HCEC 1CT (cell line): ENCODE results near the gene DOCK3.

ENCODE experiments used
- DNase-seq: peaks from one replicate; pipeline ENCODE4 v3.0.0-alpha.2; 2017

Gene DOCK3, protein sequence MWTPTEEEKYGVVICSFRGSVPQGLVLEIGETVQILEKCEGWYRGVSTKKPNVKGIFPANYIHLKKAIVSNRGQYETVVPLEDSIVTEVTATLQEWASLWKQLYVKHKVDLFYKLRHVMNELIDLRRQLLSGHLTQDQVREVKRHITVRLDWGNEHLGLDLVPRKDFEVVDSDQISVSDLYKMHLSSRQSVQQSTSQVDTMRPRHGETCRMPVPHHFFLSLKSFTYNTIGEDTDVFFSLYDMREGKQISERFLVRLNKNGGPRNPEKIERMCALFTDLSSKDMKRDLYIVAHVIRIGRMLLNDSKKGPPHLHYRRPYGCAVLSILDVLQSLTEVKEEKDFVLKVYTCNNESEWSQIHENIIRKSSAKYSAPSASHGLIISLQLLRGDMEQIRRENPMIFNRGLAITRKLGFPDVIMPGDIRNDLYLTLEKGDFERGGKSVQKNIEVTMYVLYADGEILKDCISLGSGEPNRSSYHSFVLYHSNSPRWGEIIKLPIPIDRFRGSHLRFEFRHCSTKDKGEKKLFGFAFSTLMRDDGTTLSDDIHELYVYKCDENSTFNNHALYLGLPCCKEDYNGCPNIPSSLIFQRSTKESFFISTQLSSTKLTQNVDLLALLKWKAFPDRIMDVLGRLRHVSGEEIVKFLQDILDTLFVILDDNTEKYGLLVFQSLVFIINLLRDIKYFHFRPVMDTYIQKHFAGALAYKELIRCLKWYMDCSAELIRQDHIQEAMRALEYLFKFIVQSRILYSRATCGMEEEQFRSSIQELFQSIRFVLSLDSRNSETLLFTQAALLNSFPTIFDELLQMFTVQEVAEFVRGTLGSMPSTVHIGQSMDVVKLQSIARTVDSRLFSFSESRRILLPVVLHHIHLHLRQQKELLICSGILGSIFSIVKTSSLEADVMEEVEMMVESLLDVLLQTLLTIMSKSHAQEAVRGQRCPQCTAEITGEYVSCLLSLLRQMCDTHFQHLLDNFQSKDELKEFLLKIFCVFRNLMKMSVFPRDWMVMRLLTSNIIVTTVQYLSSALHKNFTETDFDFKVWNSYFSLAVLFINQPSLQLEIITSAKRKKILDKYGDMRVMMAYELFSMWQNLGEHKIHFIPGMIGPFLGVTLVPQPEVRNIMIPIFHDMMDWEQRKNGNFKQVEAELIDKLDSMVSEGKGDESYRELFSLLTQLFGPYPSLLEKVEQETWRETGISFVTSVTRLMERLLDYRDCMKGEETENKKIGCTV (N-terminal part only)

DNA sequence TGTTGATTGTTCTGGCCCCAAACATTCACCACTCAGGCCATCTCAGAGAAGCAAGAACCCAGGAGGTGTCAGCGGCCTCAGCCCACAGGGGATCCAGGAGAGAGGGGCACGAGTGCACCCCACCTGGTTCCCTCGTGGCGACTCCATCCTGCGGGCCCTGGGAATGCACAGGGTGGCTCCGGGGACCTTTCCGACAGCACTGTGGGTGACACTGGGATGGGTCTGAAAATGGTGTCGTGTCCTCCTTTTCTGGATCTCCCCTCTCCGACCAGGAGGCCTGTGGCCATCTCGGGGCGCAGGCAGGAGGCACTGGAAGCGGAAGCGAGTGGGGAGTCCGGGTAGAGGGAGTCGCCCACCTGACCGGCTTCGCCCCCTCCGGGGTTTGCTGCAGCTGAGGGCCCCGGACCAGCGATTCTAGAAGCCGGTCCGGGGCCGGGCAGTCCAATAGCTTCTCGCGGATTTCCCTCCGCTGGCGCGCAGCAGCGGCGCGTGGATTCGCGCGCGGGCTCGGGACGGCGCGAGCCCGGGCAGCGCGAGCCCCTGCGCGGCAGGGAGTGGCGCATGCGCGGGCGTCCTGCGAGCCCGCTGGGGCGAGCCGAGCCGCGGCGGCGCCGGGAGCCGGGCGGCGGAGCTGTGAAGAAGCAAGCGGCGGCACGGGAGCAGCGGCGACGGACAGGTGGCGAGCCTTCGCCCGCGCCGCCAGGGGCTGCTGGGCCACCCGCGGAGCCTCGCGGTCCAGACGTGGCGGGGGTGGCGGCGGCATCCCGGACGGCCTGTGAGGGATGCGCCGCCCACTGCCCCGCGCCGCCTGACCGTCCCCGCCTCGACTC lies at the start of gene DOCK3:
DOCK3 (plus strand) TSS at position 579 of the 830 bp plus-strand sequence. CDS start 337 bp downstream, outside the sequence.
- no peak for DNase-seq

DNA sequence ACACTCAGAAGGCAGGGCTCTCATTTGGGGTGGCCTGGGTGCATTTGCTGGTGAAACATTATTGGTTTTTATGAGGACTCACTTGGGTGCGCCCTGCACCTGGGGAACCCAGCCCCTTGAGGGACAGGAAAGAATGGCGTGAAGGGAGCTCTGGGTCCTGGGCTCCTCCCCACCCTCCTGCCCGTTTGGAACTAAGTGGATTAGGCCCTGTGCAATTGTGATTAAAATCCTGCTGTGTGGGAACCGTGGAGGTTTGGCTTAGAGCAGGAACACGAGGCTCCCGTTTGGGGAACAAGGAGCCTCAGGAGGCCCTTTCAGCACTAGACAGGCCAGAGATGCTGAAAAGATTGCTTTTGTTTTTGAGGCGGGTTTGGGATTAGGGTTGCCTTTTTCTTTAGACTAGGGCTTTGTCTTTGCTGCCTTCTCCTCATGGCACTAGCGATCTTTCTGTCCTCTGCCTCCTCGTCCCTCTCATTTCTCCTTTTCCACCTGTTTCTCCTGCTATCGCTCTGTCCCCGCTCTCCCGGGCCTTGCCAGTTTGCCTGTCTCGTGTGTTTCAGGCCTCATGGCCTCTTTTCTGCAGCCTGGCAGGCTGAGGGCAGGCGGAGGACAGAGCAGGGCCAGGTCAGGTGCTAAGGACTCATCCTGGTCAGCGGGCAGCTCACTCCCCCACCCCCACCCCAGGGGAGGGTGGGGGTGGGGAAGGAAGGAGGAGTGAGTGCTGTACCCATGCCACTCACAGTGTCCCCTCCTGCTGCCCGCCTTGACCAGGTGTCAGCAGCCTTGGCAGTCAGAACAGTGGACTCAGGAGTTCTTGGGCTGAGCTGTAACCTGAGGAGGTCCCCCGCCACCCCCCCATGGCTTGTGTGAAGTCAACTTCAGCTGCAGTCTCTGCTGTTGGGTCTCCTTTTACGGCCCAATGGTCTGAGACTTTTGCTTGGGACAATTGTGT lies 49.2 kb upstream of the DOCK3 start:
- no peak for DNase-seq

DNA sequence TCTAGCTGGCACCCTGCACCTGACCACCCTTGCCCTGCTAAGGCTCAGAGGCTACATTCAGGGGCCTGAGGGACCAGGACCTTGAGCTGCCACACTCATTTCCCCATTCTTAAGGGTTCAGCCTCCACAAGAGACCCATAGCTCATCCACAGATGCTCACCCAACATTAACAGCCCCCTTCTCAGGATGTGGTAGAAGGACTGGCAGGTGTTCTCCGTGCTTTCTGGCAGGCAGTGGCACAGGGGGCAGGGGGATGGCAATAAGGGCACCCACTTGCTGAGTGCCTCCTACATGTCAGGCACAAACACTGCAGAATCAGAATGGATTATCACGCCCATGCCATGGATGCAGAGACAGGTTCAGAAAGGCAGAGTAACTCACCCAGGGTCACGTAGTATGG lies 48.3 kb upstream of the DOCK3 start:
- no peak for DNase-seq

DNA sequence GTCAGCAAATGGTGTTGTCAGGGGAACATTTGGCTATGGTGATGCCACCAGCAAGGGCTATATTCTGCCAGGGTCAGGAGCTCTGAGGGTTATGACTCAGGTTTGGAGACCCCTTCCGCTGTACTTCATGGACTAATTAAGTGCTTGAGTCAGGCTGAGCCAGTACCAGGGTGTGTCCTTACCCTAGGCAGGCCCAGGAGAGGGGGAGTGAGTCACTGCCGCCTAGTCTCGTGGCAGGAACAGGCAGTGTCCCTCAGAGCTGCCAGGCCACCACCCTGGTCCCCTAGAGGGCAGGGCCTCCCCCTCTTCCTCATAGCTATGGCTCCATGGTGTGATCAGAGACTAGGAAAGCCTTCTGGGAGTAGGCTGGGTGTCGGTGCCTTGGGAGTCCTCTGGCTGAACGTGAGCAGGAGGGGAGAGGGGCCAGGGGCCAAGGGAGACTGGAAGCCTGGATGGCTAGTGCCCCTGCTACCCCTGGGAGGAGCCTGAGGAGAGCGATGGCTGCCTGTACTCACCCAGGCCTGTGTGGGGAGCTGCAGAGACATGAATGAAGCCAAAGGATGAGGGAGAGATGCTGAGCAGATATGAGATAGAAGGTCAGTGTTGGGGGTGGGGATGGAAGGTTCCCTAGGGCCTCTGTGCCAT lies 47.2 kb upstream of the DOCK3 start:
- DNase-seq = peak; percentile 80

DNA sequence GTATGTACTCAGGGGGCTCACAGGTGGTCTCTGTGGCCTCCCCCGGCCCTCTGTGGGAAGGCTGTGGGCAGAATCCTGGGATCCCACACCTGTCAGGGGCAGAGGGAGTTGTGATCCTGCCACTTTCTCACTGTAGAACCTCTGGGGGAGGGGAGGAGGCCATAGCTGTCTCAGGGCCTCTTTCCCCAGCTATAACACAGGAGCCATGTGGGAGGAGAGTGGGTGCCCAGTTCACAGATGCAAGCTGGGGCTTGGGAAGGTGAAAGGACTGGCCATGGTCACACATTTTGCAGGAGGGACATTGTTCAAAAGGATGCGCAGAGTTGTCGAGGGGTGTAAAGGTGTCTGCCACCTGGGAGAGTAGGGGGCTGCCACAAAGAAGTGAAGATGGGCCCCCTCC lies 46.1 kb upstream of the DOCK3 start:
- no peak for DNase-seq

DNA sequence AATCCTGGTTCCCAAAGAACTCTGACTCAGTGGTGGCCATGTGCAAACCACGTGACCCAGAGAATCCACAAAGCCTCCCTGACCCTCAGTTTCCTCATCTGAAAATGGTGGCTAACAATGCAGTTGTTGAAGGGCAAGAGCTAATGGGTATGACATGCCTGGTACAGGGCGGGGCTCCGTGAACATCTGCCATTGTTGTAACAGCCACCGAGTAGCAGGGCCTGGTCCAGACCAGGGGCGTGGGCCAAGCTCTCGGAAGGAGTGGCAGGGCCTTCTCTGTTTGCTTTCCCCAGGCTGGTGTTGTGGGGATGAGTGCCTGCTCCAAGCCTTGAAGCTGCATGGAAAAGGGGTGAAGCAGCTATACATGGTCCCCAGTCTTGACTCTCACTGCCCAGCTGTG lies 44.3 kb upstream of the DOCK3 start:
- no peak for DNase-seq

DNA sequence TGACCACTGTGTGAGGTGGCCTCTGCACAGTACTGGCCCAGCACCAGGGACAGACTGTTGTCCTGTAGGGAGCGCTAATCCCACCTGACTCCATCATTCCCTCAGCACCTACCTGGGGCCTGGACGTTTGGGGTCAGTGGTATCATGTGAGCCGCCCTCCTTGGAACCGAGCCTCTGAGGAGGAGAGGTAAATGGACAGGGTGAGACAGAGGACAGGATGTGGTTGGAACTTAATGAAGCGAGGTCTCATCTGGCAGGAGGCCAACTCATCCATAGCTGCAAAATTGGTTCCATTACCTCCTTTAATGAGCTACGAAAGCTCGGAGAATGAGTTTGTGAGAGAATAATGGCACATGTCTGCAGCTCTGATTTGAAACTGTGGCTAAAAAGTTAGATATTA lies 43.9 kb upstream of the DOCK3 start:
- DNase-seq = no peak

DNA sequence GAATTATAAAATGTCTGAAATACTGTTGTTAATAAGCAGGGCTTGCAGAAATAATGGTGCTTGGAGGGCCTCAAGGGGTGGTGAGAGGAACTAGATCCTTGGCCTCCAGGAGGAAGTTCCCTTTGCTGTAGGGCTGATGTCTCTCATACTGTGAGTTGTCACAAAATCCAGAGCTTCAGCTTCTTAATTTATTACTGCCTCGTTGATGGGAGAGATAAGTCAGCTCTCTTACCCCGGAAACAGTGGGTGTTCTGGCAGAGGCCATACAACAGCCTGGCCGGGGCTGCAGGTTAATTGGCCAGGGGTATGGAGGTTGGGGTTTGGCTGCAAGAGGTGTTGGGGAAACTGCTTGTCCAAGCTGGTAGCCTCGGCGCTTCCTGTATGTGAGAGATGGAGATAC lies 42.3 kb upstream of the DOCK3 start:
- no peak for DNase-seq

DNA sequence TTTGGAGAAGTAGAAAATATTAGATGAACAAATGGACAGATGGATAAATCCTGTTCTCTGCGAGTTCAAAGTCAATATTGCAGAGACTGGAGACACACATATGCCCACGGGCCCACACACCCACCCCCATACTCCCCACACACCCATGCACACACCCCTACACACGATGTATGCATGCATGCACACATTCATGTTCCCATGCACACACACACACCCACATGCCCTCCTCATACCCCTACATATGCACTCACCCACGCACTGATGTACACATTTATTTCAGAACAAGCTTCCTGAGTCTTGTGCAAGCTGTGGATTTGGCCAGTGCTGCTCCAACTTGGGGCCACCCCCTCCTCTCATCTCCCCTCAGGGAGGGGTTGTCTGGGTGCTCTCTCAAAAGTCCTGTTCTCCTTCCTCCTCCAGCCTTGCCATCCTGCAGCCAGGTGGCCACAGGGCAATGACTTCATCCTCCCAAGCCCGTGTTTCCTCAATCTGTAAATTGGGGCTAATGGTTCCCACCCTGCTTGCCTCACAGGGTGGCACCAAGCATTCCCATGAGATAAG lies 41.4 kb upstream of the DOCK3 start:
- DNase-seq = no peak

DNA sequence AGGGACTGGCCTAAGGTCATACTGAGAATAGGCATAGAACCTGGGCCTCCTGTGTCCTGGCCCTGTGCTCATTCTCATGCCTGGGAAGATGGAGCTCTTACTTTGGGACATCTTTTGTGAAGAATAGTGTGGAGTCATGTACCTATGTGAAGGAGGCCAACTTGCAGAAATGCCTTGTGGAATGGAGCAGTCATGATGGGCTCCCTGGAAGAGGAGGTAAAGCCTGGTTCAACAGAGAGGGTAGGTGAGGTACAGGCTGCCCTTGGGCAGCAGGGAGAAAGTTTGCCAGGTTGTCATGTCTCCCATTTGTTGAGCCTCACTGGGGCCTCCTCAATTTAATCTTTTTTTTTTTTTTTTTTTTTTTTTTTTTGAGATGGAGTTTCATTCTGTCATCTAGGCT lies 39.7 kb upstream of the DOCK3 start:
- no peak for DNase-seq

DNA sequence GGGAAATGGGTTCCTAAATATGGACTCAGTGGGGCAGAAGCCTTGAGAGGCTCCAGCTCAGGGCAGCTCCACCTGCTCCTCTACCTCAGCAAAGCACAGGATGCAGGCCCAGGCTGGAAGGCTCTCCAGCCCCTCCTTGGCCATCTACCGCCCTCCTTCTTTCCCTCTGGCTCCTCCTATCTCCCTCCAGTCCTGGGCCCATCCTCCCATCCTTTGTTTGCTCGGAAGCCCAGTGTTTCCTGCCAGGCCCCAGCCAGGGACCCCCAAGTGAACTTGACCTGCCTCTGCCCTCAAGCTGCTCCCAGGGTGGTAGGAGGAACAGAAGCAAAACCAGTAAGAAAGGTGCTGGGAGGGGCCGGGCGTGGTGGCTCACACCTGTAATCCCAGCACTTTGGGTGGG lies 37.7 kb upstream of the DOCK3 start:
- DNase-seq = no peak

DNA sequence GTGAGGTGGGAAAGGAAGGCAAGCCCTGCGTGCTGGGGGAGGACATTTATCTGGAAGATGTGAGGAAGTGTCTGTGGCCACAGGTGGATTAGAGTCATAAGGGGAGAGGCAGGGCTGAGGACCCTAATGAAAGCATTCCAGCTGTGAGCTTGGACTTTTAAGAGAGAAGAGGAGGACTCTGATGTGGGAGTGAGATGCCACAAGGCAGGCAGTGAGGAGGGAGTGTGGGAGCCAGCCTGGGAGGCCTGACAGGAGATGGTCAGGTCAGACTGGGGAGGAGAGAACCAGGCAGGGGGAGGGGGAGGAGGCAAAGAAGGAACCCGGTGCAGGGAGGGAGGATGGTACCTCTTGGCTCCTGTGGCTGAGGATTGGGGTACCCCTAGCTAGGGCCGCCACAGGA lies 36.8 kb upstream of the DOCK3 start:
- no peak for DNase-seq

DNA sequence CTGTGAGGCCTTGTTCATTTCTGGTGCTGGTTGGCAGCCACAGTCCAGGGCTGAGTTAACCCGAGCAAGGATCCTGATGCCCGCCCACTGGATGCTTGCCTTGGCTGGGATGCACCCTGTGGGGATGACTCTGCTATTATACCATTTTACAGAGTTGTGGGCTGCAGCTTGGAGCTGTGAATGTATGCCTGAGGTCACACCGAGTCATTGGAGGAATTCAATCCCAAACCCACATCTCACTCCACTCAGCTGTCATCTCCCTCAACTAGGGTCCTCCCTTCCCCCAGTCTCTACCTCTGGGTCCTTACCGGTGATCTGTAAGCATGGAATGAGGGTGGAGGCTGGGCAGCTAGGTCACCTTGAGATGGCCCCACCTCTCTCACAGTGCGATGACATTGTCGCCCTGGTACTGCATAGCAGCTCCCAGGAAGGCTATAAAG lies 35.7 kb upstream of the DOCK3 start:
- DNase-seq = peak; percentile 52

DNA sequence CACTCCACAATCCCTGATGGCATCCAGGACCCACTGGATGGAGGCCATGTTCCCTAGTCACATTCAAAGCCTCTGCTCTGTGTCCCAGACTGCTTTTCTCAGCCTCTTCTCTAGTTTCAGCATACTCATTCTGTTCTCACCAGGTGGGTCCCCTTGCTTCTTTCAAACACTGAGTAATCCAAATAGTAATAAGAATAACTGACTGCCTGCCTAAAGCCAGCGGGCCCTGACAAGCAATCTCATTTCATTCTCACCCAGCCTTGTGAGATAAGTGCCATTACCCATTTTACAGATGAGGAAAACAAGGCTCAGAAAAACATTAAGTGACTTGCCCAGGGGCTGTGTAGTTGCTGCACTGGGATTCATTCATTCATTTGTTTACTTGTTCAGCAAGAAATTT lies 32.3 kb upstream of the DOCK3 start:
- no peak for DNase-seq

DNA sequence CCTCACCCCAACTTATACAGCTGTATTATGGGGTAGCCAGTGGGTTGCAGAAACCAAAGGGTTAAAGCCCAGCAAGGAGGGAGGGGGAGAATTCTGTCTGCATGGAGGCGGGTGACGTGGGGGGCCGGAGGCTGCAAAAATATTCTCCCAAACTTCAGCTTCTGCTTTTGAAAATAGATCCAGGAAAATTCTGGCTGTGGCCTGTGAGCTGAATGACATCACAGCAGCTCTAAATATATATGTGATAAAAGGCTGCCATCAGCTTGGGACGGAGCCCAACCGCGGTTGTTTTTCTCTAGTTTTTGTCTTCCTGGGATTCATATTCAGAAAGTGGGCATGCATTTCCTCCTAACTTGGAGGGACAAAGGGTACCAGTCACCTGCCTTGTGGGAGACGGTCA lies 30.2 kb upstream of the DOCK3 start:
- no peak for DNase-seq

DNA sequence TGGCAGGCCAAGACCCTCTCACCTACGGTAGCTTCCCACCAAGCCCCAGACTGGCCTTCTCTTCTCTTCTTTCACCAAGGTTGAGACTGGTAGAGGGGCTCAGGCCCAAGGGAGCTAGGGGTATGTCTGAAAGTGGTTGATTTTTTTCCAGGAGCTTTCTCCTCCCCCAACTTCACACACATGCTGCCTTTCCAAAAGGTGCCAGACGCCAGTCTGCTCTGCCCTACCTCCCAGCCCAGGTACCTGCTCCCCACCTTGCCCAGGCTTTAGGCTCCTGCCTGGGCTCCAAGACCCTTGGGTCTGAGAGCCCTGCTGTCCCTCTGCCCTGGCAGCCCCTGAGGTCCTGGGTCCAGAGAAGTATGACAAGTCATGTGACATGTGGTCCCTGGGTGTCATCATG lies 29.3 kb upstream of the DOCK3 start:
- no peak for DNase-seq

DNA sequence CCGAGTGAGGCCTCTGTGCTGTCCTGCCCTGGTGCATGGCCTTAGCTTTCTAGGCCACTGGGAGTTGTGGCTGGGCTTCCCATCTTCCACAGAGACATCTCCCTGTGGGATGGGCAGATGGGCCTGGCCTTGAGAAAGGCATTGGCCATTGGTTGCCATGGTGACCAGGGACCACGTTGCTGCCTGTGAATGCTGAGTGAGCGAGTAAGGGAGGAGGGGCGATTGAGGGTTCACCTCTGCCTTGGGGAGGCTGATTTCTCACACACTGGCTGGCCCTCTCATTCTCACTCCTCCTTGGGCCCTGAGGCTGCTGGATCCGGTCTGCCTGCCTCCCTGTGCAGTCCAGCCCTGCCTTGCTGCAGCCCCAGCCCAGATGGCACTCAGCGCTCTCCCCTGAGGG lies 26.4 kb upstream of the DOCK3 start:
- no peak for DNase-seq

DNA sequence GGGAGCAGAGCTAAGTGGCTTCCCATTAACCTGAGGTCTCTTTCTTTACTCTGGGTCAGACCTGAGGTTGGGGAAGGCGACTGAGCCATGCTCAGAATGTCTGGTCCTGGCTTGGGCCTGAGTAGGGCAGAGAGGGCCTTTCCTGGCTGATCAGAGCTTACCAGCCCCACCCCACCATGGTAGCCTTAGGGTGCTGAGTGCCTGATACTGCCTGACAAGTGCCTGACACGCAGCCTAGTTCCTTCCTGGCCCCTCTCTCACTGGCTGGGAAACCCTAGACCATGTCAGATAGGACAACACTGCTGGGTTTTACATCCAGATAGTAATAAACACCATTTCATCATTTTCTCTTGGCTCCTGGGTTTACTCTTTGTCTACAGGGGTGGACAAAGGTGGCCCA lies 25.8 kb upstream of the DOCK3 start:
- DNase-seq = no peak

DNA sequence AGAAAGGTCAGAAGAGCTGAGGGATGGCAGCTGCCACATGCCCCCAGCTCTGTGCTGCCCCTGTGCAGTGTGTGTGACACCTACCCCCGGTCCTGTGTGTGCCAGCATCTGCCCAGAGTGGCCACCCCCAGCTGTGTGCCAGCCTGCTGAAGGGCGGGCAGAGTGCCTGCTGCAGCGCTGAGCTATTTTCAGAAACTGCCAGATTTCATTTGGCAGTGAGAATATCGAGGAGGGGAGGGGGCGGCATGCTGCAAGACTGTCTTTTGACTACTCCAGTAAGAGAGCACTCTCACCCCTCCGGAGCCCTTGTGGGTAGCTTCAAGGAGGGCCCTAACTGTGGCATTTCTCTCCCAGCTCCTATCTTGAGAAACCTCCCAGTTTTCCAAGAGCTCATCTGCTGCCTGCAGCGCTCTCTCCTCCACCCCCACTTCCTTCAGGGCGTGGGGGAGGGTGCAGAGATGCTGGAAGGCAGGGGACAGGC lies 25.2 kb upstream of the DOCK3 start:
- DNase-seq = no peak

DNA sequence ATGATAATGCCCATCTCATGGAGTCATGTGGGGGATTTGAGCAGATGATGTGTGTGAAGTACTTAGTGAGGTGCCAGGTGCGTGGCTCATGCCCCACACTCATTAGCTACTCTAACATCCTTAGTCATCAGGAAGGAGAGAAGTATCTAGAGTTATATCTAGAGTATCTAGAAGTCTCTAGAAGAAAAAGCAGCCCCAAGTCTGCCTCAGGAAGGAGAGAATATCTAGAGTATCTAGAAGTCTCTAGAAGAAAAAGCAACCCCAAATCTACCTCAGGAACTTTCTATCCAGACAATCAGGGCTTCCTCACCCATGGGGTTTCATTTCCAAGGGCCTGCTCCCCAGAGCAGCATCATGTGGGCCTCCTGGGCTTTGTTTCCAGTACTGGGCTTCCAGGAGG lies 24.7 kb upstream of the DOCK3 start:
- no peak for DNase-seq
